Measurements from ENCODE around the gene PAOX. TPM values are rescaled to one million over a fixed set of nuclear protein-coding genes. Genes with fewer than 3 reads are reported as not detected.

Gene PAOX
- total and polyA plus RNA-seq, 12 donors: 1.5 to 4.4 (median 3.0) TPM

DNA sequence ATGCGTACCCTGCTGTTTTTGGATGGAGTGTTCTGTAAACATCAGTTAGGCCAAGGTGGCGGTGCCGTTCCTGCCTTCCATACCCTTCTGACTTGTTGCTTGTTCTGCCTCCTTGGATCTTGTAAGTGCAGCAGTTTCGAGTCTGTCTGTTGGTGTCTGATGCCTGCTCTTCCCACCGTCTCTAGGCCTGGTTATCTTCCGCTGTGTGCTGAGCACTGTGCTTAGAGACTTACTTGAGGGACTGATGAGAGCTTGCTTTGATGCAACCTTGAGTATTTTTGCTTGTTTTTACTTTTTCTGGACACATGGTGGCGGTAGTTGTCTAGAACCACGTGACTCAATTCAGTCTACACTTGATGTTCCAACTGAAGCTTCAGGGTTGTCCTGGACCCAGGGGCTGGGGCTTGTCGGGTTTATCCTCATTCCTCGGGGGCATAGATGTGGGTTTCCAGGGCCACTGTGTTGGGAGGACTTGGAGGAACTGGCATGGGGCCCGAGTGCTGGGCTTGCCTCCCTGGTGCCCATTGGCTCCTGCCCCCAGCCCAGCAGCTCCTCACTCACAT lies 59.7 kb downstream of the PAOX start:
- intact Hi-C loops (cut with DNase I): loop anchor here in 1 of 10 donors (5.0 kb wide), 1 partner anchor 169 kb away; no protein-coding TSS in a partner anchor
- WGBS, 2 donors: 71 to 77% methylated on average over 11 of the region's 11 CpGs
- no peaks in the 10 kb centered on the region for H3K36me3 ChIP-seq
- ATAC-seq: no peak
- H3K9me3 ChIP-seq: peaks cover 0 to 4% (median 0%) of the 10 kb centered on the region in 11 donors
- no peak overlapping the region for H3K4me3 ChIP-seq
- no peaks in the 10 kb centered on the region for H3K27me3 ChIP-seq
- TF ChIP-seq, protein P1, sequence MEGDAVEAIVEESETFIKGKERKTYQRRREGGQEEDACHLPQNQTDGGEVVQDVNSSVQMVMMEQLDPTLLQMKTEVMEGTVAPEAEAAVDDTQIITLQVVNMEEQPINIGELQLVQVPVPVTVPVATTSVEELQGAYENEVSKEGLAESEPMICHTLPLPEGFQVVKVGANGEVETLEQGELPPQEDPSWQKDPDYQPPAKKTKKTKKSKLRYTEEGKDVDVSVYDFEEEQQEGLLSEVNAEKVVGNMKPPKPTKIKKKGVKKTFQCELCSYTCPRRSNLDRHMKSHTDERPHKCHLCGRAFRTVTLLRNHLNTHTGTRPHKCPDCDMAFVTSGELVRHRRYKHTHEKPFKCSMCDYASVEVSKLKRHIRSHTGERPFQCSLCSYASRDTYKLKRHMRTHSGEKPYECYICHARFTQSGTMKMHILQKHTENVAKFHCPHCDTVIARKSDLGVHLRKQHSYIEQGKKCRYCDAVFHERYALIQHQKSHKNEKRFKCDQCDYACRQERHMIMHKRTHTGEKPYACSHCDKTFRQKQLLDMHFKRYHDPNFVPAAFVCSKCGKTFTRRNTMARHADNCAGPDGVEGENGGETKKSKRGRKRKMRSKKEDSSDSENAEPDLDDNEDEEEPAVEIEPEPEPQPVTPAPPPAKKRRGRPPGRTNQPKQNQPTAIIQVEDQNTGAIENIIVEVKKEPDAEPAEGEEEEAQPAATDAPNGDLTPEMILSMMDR (IDR thresholded peaks at IDR 0.05): peak in 1 of 9 donors; percentile 37
- no peaks in the 10 kb centered on the region for H3K4me1 ChIP-seq
- H3K27ac ChIP-seq: no peak overlapping the region
- DNase-seq: no peak

DNA sequence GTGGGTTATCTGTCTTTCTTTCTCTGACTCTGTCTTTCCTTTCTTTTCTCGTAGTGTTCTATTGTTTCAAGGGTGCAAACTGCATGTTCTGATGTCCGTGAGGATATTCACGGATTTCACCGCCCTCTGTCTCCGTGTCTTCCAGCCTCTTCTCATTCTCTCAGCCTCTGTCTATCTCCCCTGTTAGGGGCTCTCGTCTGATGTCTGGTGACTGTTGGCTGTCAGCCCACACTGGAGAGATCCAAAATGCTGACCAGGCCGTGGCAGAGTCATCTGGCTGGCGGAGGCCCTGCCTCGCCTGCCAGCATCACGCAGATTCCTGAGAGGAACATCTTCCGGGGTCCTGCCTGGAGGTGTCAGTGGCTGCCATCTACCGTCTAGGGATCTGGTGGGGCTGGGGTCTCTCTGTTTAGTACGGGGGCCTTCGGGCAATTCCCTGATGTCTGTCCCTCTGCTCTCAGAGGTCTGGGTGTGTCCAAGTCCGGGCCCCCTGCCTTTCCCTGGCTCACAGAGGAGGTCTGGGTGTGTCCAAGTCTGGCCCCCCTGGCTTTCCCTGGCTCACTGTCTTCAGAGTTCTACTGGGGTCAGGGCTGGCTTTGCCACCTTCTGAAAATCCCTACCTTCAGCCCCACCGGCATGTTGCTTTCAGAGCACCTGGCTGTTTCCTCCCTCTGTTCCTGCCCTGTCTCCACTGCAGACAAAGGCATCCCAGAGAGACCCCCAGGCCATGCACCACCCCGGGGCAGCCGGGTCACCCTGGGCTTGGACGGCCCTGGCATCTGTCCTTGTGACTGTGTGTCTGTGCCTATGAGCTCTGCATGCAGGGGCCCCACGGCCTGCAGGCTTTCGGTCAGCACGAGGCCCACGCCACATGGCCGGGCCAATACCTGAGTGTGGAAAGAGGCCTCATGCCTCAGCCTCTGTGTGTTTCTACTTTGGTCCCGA lies 60.7 kb downstream of the PAOX start:
- peak in 1 of 8 donors; percentile 24 for ATAC-seq
- intact Hi-C loops (cut with DNase I): loop anchor here in 1 of 10 donors (5.0 kb wide), 1 partner anchor 168 kb away; no protein-coding TSS in a partner anchor
- Histone ChIP-seq H3K27ac (no peak overlapping the region), H3K27me3 (peaks cover 0 to 5% (median 0%) of the 10 kb centered on the region in 7 donors), H3K4me3 (no peak overlapping the region), H3K4me1 (no peaks in the 10 kb centered on the region), H3K9me3 (peaks cover 0 to 4% (median 0%) of the 10 kb centered on the region in 11 donors), H3K36me3 (no peaks in the 10 kb centered on the region)
- DNase-seq: no peak
- WGBS, 2 donors: 84 to 87% methylated on average over 25 of the region's 25 CpGs
- TF ChIP-seq, protein P1 (IDR thresholded peaks at IDR 0.05): no peak

DNA sequence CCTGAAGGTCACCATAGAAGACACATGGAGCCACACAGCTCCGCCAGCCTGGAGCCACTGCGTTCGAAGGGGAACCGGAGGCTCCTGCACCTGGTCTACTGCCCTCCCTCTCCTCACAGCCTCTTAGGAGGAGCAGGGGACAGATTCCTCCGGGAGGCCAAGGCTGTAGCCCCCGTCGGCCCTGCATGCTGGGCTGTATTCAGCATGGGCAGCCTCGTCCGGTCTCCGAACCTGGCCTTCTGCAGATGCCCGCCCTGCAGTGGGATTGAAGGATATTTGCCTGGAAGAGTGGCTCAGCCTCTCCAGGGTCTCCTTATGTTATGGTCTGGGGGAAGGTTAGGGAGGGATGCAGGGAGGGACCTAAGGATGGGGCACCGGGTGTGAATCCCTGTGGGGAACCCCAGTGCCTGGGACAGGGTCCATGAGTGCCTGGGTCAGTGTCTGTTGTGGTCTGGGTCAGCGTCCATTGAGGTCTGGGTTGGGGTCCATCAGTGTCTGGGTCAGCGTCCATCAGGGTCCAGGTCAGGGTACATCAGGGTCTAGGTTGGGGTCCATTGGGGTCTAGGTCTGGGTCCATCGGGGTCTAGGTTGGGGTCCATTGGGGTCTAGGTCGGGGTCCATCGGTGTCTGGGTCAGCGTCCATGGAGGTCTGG lies 61.7 kb downstream of the PAOX start:
- no peaks in the 10 kb centered on the region for H3K36me3 ChIP-seq
- intact Hi-C loops (cut with DNase I): no loop called here
- no peak overlapping the region for H3K27ac ChIP-seq
- no peaks in the 10 kb centered on the region for H3K4me1 ChIP-seq
- H3K27me3 ChIP-seq: peaks cover 0 to 13% (median 0%) of the 10 kb centered on the region in 7 donors
- peaks cover 0 to 5% (median 0%) of the 10 kb centered on the region in 11 donors for H3K9me3 ChIP-seq
- WGBS, 2 donors: 95 to 96% methylated on average over 18 of the region's 18 CpGs
- H3K4me3 ChIP-seq: no peak overlapping the region
- DNase-seq (no peak), ATAC-seq (no peak)
- TF ChIP-seq, protein P1 (IDR thresholded peaks at IDR 0.05): no peak

Small RNA genes within 50 kb of the gene (microRNA-seq; reads per million reads assigned to microRNA genes)
- gene MIR3944: 0.51 to 0.60 reads per million in 2 donors

Other genes starting within 250 kb of the PAOX start
- gene KNDC1, start 219.0 kb upstream of the PAOX start, total RNA-seq: under 1 TPM in 8 of 10 donors, not detected in 2; 0.04 to 0.88 (median 0.20) TPM
- gene KNDC1, start 219.0 kb upstream of the PAOX start, polyA plus RNA-seq: under 1 TPM in 1 of 2 donors, not detected in 1; 0.07 TPM
- not detected for gene UTF1, start 149.0 kb upstream of the PAOX start, total RNA-seq
- gene UTF1, start 149.0 kb upstream of the PAOX start, polyA plus RNA-seq: not detected
- 1 to 10 TPM in 1 of 10 donors, under 1 TPM in 8, not detected in 1; 0.19 to 1.5 (median 0.42) TPM for gene VENTX, start 141.4 kb upstream of the PAOX start, total RNA-seq
- 1 to 10 TPM in 1 of 2 donors, under 1 TPM in 1; 0.83 to 1.3 TPM for gene VENTX, start 141.4 kb upstream of the PAOX start, polyA plus RNA-seq
- 1 to 10 TPM; 1.1 to 6.5 (median 1.7) TPM for gene ADAM8, start 102.4 kb upstream of the PAOX start, total RNA-seq
- gene ADAM8, start 102.4 kb upstream of the PAOX start, polyA plus RNA-seq: 1 to 10 TPM in 1 of 2 donors, under 1 TPM in 1; 0.88 to 1.4 TPM
- gene TUBGCP2, start 70.4 kb upstream of the PAOX start, total RNA-seq: 10 to 100 TPM; 31.5 to 48.3 (median 36.9) TPM
- gene TUBGCP2, start 70.4 kb upstream of the PAOX start, polyA plus RNA-seq: 10 to 100 TPM; 37.5 to 77.6 TPM
- 10 to 100 TPM; 30.6 to 54.6 (median 43.5) TPM for gene ZNF511, start 70.3 kb upstream of the PAOX start, total RNA-seq
- 100 to 1,000 TPM in 1 of 2 donors, 10 to 100 TPM in 1; 38.7 to 129 TPM for gene ZNF511, start 70.3 kb upstream of the PAOX start, polyA plus RNA-seq
- under 1 TPM in 1 of 10 donors, not detected in 9; 0.77 TPM for gene CALY, start 42.4 kb upstream of the PAOX start, total RNA-seq
- under 1 TPM in 1 of 2 donors, not detected in 1; 0.09 TPM for gene CALY, start 42.4 kb upstream of the PAOX start, polyA plus RNA-seq
- gene PRAP1, start 31.9 kb upstream of the PAOX start, total RNA-seq: not detected
- not detected for gene PRAP1, start 31.9 kb upstream of the PAOX start, polyA plus RNA-seq
- 10 to 100 TPM in 2 of 10 donors, 1 to 10 TPM in 8; 2.0 to 13.5 (median 5.1) TPM for gene FUOM, start 21.2 kb upstream of the PAOX start, total RNA-seq
- gene FUOM, start 21.2 kb upstream of the PAOX start, polyA plus RNA-seq: 10 to 100 TPM; 16.5 to 17.0 TPM
- gene ECHS1, start 5.9 kb upstream of the PAOX start, total RNA-seq: 100 to 1,000 TPM; 180 to 275 (median 225) TPM
- gene ECHS1, start 5.9 kb upstream of the PAOX start, polyA plus RNA-seq: 100 to 1,000 TPM; 117 to 124 TPM
- gene MTG1, start 14.9 kb downstream of the PAOX start, total RNA-seq: 10 to 100 TPM; 17.4 to 28.0 (median 22.1) TPM
- gene MTG1, start 14.9 kb downstream of the PAOX start, polyA plus RNA-seq: 10 to 100 TPM; 34.2 to 36.2 TPM
- gene SPRN, start 45.4 kb downstream of the PAOX start, total RNA-seq: under 1 TPM in 1 of 10 donors, not detected in 9; 0.09 TPM
- under 1 TPM; 0.07 to 0.22 TPM for gene SPRN, start 45.4 kb downstream of the PAOX start, polyA plus RNA-seq
- gene SCART1, start 74.7 kb downstream of the PAOX start, total RNA-seq: 1 to 10 TPM in 1 of 10 donors, under 1 TPM in 9; 0.15 to 1.5 (median 0.58) TPM
- under 1 TPM; 0.17 to 0.66 TPM for gene SCART1, start 74.7 kb downstream of the PAOX start, polyA plus RNA-seq
- gene CYP2E1, start 148.1 kb downstream of the PAOX start, total RNA-seq: 1 to 10 TPM in 5 of 10 donors, under 1 TPM in 3, not detected in 2; 0.47 to 2.0 (median 1.2) TPM
- gene CYP2E1, start 148.1 kb downstream of the PAOX start, polyA plus RNA-seq: under 1 TPM; 0.49 to 0.80 TPM
- 1 to 10 TPM in 1 of 10 donors, under 1 TPM in 5, not detected in 4; 0.16 to 1.9 (median 0.35) TPM for gene SYCE1, start 186.3 kb downstream of the PAOX start, total RNA-seq
- under 1 TPM in 1 of 2 donors, not detected in 1; 0.44 TPM for gene SYCE1, start 186.3 kb downstream of the PAOX start, polyA plus RNA-seq
- gene FRG2B, start 247.5 kb downstream of the PAOX start, total RNA-seq: not detected
- not detected for gene FRG2B, start 247.5 kb downstream of the PAOX start, polyA plus RNA-seq

Measured in heart right ventricle (tissue), 16 donors.